ENCODE data around the gene A4GALT. TPM values are rescaled to one million over a fixed set of nuclear protein-coding genes. Genes with fewer than 3 reads are reported as not detected.

The A4GALT gene
- total and polyA plus RNA-seq, 10 of the 15 experiments (the other 5 are each of a cell fraction or from before 2014, with no cell fraction given), result 0.04 to 3.9 (median 2.3) TPM; not detected in 1

- no peak for TF ChIP-seq ZBTB4 (CRISPR knock-in tag; IDR thresholded peaks at IDR 0.05)
- TF ChIP-seq ASH2L (IDR thresholded peaks at IDR 0.05; ENCODE audit: borderline replicate concordance, low read depth), result no peak
- no peak for TF ChIP-seq MLLT1 (IDR thresholded peaks at IDR 0.05)
- TF ChIP-seq ATF2 (IDR thresholded peaks at IDR 0.05; ENCODE audit: low read length), result peak; percentile 66; the same call in 1 of the 2 replicates
- TF ChIP-seq CUX1 (IDR thresholded peaks at IDR 0.05; ENCODE audit: insufficient replicate concordance, low read depth, low read length), result no peak
- TF ChIP-seq, protein P1, sequence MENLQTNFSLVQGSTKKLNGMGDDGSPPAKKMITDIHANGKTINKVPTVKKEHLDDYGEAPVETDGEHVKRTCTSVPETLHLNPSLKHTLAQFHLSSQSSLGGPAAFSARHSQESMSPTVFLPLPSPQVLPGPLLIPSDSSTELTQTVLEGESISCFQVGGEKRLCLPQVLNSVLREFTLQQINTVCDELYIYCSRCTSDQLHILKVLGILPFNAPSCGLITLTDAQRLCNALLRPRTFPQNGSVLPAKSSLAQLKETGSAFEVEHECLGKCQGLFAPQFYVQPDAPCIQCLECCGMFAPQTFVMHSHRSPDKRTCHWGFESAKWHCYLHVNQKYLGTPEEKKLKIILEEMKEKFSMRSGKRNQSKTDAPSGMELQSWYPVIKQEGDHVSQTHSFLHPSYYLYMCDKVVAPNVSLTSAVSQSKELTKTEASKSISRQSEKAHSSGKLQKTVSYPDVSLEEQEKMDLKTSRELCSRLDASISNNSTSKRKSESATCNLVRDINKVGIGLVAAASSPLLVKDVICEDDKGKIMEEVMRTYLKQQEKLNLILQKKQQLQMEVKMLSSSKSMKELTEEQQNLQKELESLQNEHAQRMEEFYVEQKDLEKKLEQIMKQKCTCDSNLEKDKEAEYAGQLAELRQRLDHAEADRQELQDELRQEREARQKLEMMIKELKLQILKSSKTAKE (IDR thresholded peaks at IDR 0.05; ENCODE audit: low read depth, poor library complexity, severe bottlenecking), result peak; percentile 99
- no peak for TF ChIP-seq NFYB (IDR thresholded peaks at IDR 0.05; ENCODE audit: insufficient read depth, low read depth, low read length)
- TF ChIP-seq JUNB (IDR thresholded peaks at IDR 0.05), result no peak
- TF ChIP-seq TCF3 (IDR thresholded peaks at IDR 0.05; ENCODE audit: borderline replicate concordance, insufficient read depth, low read depth, low read length), result peak; percentile 97
- peak; percentile 85 for TF ChIP-seq BCL11A (IDR thresholded peaks at IDR 0.05; ENCODE audit: low read depth, low read length)
- TF ChIP-seq BHLHE40 (IDR thresholded peaks at IDR 0.05; ENCODE audit: borderline replicate concordance in 1 of 2, low read depth in 2 of 2, low read length in 1 of 2), result peak; percentile 90 to 94
Measured at GRCh38 chr22:42769574-42770447, 49.1 kb upstream of the A4GALT start (continued).
